Activated CD8-positive, alpha-beta memory T cell treated with anti-CD3 and anti-CD28 coated beads, Interleukin-2, amount 50 U/mL, for 4 hours (primary cell): ENCODE measurements around the gene UBE2J2.
A peak's percentile ranks its signal among the peaks of the same experiment; 100 is the strongest.

Experiments
- DNase-seq: peaks from one replicate; pipeline ENCODE4 v3.0.0-alpha.2; 2020

Gene UBE2J2

GRCh38 chr1:1237874-1238701, 35.6 kb downstream of the UBE2J2 start:
- DNase-seq: no peak

- no peak for DNase-seq
Observed at GRCh38 chr1:1236945-1237873, 36.4 kb downstream of the UBE2J2 start.

- DNase-seq: no peak
Observed at GRCh38 chr1:1236176-1236763, 37.4 kb downstream of the UBE2J2 start.

GRCh38 chr1:1235016-1235744, 38.5 kb downstream of the UBE2J2 start:
- no peak for DNase-seq

- no peak for DNase-seq
Observed at GRCh38 chr1:1234180-1234808, 39.4 kb downstream of the UBE2J2 start.

GRCh38 chr1:1233567-1233892, 40.1 kb downstream of the UBE2J2 start:
- no peak for DNase-seq

GRCh38 chr1:1232796-1233566, 40.7 kb downstream of the UBE2J2 start:
- DNase-seq: no peak

GRCh38 chr1:1232208-1232795, 41.4 kb downstream of the UBE2J2 start, which contains the start of gene B3GALT6:
B3GALT6 (plus strand) TSS chr1:1232237; CDS start chr1:1232279, 42 bp downstream.
- DNase-seq: no peak

- DNase-seq: peak; percentile 96
Observed at GRCh38 chr1:1231400-1232207, 42.0 kb downstream of the UBE2J2 start, which contains the start of gene SDF4. SDF4 (minus strand) TSS chr1:1232001; CDS start chr1:1228772, 3,229 bp downstream.

- no peak for DNase-seq
Observed at GRCh38 chr1:1230656-1231399, 42.8 kb downstream of the UBE2J2 start.

GRCh38 chr1:1229770-1230169, 43.9 kb downstream of the UBE2J2 start:
- no peak for DNase-seq

GRCh38 chr1:1228596-1229321, 44.9 kb downstream of the UBE2J2 start:
- DNase-seq: no peak

GRCh38 chr1:1228187-1228586, 45.5 kb downstream of the UBE2J2 start:
- no peak for DNase-seq

- no peak for DNase-seq
Observed at GRCh38 chr1:1227386-1227785, 46.3 kb downstream of the UBE2J2 start.

- no peak for DNase-seq
Observed at GRCh38 chr1:1226566-1227362, 46.9 kb downstream of the UBE2J2 start.

GRCh38 chr1:1225913-1226312, 47.7 kb downstream of the UBE2J2 start:
- DNase-seq: no peak

GRCh38 chr1:1225238-1225845, 48.3 kb downstream of the UBE2J2 start:
- DNase-seq: no peak
